ENCODE data around the gene GNAI2. TPM values are rescaled to one million over a fixed set of nuclear protein-coding genes. Genes with fewer than 3 reads are reported as not detected.
A peak's percentile ranks its signal among the peaks of the same experiment; 100 is the strongest.

Gene GNAI2
- total and polyA plus RNA-seq, 12 donors: 109 to 275 (median 166) TPM

DNA sequence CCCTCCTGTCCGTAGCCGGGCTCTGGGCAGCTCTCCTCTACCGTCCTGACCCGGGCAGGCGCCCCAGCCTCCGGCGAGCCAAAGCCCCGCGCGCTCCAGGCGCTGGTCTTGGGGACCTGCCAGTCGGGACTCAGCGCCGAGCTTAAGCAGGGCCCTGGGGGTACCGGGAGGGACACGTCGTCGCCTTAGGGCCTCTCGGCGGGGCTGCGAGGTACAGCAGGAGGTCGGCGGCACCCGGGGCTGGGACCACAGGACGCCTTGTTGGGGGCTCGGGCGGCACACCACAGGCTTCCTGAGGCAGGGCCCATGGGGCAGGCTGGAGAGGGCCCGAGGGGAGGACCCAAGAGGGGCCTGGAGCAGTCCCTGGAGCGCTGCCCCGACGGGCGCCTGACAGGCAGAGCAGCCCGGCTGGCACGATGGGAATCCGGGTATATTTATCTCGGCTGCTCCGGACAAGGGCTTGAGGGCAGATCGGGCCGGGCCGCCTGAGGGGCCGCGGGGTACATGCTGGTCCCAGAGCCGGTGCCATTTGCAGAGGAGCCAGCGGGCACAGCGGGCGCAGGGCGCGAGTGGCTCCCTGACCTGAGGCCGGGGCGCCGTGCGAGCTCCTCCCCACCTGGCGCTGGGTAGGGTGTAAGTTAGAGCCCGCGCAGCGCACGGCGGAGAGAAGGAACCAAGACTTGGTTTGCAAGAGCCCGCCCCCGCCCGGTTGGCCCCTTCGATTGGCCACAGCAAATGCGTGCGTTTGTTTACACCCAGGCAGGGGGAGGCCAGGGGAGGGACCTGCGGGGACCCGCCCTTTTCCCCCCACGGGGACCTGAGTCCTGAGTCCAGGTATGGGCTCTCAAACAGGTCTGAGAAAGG lies 30.4 kb upstream of the GNAI2 start:
- intact Hi-C loops (cut with DNase I): no loop called here
- Histone ChIP-seq H3K9me3 (replicated peaks in 1 of 3) (no peaks in the 10 kb centered on the region), H3K27me3 (peaks cover 25% of the 10 kb centered on the region), H3K4me1 (replicated peaks in 1 of 2) (peaks cover 0 to 10% of the 10 kb centered on the region in 2 donors), H3K36me3 (replicated peaks in 1 of 2) (no peaks in the 10 kb centered on the region), H3K27ac (no peak overlapping the region), H3K4me3 (peak overlapping the region in 1 of 4 donors; percentile 32)
- TF ChIP-seq, protein P1, sequence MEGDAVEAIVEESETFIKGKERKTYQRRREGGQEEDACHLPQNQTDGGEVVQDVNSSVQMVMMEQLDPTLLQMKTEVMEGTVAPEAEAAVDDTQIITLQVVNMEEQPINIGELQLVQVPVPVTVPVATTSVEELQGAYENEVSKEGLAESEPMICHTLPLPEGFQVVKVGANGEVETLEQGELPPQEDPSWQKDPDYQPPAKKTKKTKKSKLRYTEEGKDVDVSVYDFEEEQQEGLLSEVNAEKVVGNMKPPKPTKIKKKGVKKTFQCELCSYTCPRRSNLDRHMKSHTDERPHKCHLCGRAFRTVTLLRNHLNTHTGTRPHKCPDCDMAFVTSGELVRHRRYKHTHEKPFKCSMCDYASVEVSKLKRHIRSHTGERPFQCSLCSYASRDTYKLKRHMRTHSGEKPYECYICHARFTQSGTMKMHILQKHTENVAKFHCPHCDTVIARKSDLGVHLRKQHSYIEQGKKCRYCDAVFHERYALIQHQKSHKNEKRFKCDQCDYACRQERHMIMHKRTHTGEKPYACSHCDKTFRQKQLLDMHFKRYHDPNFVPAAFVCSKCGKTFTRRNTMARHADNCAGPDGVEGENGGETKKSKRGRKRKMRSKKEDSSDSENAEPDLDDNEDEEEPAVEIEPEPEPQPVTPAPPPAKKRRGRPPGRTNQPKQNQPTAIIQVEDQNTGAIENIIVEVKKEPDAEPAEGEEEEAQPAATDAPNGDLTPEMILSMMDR (IDR thresholded peaks at IDR 0.05): no peak
- TF ChIP-seq POLR2A (IDR thresholded peaks at IDR 0.05): no peak
- DNase-seq: no peak
- 0 to 13% (median 11%) methylated on average over 1 to 67 of the region's 67 CpGs for WGBS, 4 donors

DNA sequence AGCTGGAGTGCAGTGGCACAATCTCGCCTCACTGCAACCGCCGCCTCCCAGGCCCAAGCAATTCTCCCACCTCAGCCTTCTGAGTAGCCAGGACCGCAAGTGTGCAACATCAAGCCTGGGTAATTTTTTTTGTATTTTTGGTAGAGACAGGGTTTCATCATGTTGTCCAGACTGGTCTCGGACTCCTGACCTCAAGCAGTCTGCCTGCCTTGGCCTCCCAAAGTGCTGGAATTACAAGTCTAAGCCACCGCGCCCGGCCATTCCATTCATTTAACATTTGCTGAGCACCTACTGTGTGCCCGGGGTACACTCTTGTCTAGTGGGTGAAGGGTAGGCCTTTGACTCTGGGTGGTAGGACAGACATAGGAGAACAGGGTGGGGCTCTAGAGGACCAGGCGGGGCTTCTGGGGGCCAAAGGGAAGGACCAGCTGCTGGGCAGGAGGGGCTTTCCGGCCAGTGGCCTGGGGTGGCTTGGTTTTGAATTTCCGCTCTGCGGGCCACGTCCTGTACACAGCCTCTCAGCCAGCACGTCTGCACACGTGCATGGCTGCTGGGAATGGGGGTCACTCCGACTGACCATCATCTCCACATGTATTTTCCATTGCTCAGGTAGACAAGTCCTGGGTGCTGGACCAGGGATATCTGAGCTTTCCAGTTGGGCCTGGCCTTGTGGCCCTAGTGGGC lies 28.5 kb upstream of the GNAI2 start:
- Histone ChIP-seq H3K27ac (no peak overlapping the region), H3K27me3 (peaks cover 25% of the 10 kb centered on the region), H3K4me3 (no peak overlapping the region), H3K36me3 (replicated peaks in 1 of 2) (no peaks in the 10 kb centered on the region), H3K4me1 (replicated peaks in 1 of 2) (peaks cover 0 to 10% of the 10 kb centered on the region in 2 donors), H3K9me3 (replicated peaks in 1 of 3) (no peaks in the 10 kb centered on the region)
- TF ChIP-seq POLR2A (IDR thresholded peaks at IDR 0.05): no peak
- TF ChIP-seq, protein P1 (IDR thresholded peaks at IDR 0.05): no peak
- no peak for DNase-seq
- intact Hi-C loops (cut with DNase I): no loop called here
- whole genome bisulfite sequencing, 4 donors: 87 to 95% (median 93%) methylated on average over 10 to 17 of the region's 17 CpGs

DNA sequence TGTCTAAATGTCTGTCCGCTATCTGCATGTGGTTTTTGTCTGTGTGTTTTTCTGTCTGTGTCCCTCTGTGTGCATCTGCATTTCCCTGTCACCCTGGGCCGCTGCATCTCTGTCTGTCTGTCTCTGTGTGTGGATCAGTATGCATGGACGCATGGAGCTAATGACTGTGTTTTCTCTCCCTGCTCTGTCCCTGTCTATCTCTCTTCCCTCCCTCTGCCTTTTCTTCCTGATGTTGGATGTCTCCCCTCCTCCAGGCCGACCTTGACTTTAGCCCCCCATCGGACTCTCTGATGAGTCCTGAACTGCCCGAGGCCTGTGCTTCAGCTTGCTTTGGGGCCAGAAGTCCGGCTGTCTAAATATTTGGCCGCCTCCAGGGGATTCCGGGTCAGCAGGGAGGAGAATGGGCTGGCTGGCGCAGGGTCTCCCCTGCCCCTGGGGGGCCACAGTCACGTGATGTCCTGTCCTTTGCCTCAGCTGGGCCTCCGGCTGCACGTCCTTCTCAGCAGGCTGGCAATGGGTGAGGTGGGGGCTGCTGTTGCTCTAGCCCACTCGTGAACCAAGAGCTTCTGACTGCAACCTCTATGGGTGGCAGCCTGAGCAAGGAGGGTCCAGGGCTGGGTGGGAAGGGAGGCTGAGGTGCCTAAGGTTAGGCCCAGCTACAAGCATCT lies 27.2 kb upstream of the GNAI2 start:
- TF ChIP-seq, protein P1 (IDR thresholded peaks at IDR 0.05): no peak
- TF ChIP-seq POLR2A (IDR thresholded peaks at IDR 0.05): no peak
- Histone ChIP-seq H3K27me3 (peaks cover 25% of the 10 kb centered on the region), H3K4me1 (replicated peaks in 1 of 2) (peaks cover 0 to 10% of the 10 kb centered on the region in 2 donors), H3K36me3 (replicated peaks in 1 of 2) (no peaks in the 10 kb centered on the region), H3K4me3 (no peak overlapping the region), H3K9me3 (replicated peaks in 1 of 3) (no peaks in the 10 kb centered on the region), H3K27ac (no peak overlapping the region)
- no peak for DNase-seq
- intact Hi-C loops (cut with DNase I): no loop called here
- WGBS, 4 donors: 55 to 73% (median 68%) methylated on average over 9 to 14 of the region's 14 CpGs

DNA sequence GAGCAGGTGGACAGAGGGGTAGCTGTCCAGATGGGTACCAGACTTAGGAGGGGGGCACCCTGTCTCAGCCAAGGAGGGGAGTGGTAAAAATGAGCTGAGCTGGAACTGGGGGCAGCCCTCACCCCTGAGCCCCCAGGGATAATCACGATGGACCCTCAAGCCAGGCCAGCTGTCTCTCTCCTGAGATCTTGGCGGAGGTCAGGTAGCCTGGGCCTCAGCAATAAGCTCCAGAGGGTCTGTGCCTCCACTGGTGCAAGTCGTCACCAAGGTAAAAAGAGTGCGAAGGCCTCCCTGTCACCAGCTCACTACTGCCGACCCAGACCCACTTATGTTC lies 25.9 kb upstream of the GNAI2 start:
- intact Hi-C loops (cut with DNase I): no loop called here
- no peak overlapping the region for H3K4me3 ChIP-seq
- H3K27ac ChIP-seq: no peak overlapping the region
- peaks cover 0 to 7% of the 10 kb centered on the region in 2 donors for H3K4me1 ChIP-seq (replicated peaks in 1 of 2)
- TF ChIP-seq, protein P1 (IDR thresholded peaks at IDR 0.05): no peak
- no peak for TF ChIP-seq POLR2A (IDR thresholded peaks at IDR 0.05)
- no peak for DNase-seq
- H3K27me3 ChIP-seq: peaks cover 13% of the 10 kb centered on the region
- H3K9me3 ChIP-seq (replicated peaks in 1 of 3): no peaks in the 10 kb centered on the region
- H3K36me3 ChIP-seq (replicated peaks in 1 of 2): no peaks in the 10 kb centered on the region
- WGBS, 4 donors: 60 to 85% (median 82%) methylated on average over 1 to 5 of the region's 5 CpGs

Data from adrenal gland (tissue), 12 donors.